Measurements from ENCODE around the gene UBE4A. TPM values are rescaled to one million over a fixed set of nuclear protein-coding genes. Genes with fewer than 3 reads are reported as not detected.

The UBE4A gene
- total and polyA plus RNA-seq, 9 of the 15 experiments (the other 6 are each of a cell fraction or from before 2014, with no cell fraction given), result 13.5 to 45.2 (median 26.8) TPM

DNA sequence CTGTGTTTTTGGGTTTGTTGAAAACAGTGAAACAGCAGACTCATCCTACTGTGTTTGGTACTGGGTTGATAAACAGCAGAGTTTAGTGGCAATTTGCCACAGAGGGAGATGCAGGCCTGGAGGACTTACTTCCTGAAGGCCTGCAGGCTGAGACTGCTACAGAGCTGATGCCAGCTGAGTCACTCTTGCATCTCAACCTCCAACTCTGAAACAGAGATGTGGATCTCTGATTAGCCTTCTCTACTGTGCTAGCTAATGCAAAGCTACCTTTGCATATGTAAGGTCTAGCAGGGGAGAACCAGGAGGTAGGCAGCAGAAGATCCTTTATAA, 56.3 kb downstream of the UBE4A start (continued):
- peak; percentile 100 for TF ChIP-seq ETV1 (tag; conservative IDR thresholded peaks at IDR 0.05; ENCODE audit: low read depth)
- TF ChIP-seq GTF2F1 (IDR thresholded peaks at IDR 0.05; ENCODE audit: low read depth, low read length), result no peak
- TF ChIP-seq ASH1L (IDR thresholded peaks at IDR 0.05; ENCODE audit: borderline replicate concordance, low read depth, partially characterized antibody), result no peak
- TF ChIP-seq ZNF184 (CRISPR knock-in tag; IDR thresholded peaks at IDR 0.05), result no peak
- peak; percentile 92 for TF ChIP-seq MAFF (IDR thresholded peaks at IDR 0.05; ENCODE audit: low read length)
- TF ChIP-seq, protein P1, sequence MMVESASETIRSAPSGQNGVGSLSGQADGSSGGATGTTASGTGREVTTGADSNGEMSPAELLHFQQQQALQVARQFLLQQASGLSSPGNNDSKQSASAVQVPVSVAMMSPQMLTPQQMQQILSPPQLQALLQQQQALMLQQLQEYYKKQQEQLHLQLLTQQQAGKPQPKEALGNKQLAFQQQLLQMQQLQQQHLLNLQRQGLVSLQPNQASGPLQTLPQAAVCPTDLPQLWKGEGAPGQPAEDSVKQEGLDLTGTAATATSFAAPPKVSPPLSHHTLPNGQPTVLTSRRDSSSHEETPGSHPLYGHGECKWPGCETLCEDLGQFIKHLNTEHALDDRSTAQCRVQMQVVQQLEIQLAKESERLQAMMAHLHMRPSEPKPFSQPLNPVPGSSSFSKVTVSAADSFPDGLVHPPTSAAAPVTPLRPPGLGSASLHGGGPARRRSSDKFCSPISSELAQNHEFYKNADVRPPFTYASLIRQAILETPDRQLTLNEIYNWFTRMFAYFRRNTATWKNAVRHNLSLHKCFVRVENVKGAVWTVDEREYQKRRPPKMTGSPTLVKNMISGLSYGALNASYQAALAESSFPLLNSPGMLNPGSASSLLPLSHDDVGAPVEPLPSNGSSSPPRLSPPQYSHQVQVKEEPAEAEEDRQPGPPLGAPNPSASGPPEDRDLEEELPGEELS (CRISPR knock-in tag; IDR thresholded peaks at IDR 0.05; ENCODE audit: borderline replicate concordance), result no peak
- TF ChIP-seq, protein P2, sequence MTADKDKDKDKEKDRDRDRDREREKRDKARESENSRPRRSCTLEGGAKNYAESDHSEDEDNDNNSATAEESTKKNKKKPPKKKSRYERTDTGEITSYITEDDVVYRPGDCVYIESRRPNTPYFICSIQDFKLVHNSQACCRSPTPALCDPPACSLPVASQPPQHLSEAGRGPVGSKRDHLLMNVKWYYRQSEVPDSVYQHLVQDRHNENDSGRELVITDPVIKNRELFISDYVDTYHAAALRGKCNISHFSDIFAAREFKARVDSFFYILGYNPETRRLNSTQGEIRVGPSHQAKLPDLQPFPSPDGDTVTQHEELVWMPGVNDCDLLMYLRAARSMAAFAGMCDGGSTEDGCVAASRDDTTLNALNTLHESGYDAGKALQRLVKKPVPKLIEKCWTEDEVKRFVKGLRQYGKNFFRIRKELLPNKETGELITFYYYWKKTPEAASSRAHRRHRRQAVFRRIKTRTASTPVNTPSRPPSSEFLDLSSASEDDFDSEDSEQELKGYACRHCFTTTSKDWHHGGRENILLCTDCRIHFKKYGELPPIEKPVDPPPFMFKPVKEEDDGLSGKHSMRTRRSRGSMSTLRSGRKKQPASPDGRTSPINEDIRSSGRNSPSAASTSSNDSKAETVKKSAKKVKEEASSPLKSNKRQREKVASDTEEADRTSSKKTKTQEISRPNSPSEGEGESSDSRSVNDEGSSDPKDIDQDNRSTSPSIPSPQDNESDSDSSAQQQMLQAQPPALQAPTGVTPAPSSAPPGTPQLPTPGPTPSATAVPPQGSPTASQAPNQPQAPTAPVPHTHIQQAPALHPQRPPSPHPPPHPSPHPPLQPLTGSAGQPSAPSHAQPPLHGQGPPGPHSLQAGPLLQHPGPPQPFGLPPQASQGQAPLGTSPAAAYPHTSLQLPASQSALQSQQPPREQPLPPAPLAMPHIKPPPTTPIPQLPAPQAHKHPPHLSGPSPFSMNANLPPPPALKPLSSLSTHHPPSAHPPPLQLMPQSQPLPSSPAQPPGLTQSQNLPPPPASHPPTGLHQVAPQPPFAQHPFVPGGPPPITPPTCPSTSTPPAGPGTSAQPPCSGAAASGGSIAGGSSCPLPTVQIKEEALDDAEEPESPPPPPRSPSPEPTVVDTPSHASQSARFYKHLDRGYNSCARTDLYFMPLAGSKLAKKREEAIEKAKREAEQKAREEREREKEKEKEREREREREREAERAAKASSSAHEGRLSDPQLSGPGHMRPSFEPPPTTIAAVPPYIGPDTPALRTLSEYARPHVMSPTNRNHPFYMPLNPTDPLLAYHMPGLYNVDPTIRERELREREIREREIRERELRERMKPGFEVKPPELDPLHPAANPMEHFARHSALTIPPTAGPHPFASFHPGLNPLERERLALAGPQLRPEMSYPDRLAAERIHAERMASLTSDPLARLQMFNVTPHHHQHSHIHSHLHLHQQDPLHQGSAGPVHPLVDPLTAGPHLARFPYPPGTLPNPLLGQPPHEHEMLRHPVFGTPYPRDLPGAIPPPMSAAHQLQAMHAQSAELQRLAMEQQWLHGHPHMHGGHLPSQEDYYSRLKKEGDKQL (CRISPR knock-in tag; IDR thresholded peaks at IDR 0.05; ENCODE audit: borderline replicate concordance), result no peak
- TF ChIP-seq ZNF217 (CRISPR knock-in tag; IDR thresholded peaks at IDR 0.05), result no peak
- no peak for TF ChIP-seq TSC22D4 (tag; IDR thresholded peaks at IDR 0.05)
- TF ChIP-seq, protein P3, sequence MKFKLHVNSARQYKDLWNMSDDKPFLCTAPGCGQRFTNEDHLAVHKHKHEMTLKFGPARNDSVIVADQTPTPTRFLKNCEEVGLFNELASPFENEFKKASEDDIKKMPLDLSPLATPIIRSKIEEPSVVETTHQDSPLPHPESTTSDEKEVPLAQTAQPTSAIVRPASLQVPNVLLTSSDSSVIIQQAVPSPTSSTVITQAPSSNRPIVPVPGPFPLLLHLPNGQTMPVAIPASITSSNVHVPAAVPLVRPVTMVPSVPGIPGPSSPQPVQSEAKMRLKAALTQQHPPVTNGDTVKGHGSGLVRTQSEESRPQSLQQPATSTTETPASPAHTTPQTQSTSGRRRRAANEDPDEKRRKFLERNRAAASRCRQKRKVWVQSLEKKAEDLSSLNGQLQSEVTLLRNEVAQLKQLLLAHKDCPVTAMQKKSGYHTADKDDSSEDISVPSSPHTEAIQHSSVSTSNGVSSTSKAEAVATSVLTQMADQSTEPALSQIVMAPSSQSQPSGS (CRISPR knock-in tag; IDR thresholded peaks at IDR 0.05), result no peak
- TF ChIP-seq ILF3 (IDR thresholded peaks at IDR 0.05; ENCODE audit: borderline replicate concordance), result no peak
- TF ChIP-seq, protein P4, sequence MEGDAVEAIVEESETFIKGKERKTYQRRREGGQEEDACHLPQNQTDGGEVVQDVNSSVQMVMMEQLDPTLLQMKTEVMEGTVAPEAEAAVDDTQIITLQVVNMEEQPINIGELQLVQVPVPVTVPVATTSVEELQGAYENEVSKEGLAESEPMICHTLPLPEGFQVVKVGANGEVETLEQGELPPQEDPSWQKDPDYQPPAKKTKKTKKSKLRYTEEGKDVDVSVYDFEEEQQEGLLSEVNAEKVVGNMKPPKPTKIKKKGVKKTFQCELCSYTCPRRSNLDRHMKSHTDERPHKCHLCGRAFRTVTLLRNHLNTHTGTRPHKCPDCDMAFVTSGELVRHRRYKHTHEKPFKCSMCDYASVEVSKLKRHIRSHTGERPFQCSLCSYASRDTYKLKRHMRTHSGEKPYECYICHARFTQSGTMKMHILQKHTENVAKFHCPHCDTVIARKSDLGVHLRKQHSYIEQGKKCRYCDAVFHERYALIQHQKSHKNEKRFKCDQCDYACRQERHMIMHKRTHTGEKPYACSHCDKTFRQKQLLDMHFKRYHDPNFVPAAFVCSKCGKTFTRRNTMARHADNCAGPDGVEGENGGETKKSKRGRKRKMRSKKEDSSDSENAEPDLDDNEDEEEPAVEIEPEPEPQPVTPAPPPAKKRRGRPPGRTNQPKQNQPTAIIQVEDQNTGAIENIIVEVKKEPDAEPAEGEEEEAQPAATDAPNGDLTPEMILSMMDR (IDR thresholded peaks at IDR 0.05 in 2 of 3, conservative IDR thresholded peaks at IDR 0.05 in 1 of 3; ENCODE audit: insufficient read depth in 2 of 3, low read depth in 1 of 3, low read length in 3 of 3), result no peak
- TF ChIP-seq JUNB (CRISPR knock-in tag; conservative IDR thresholded peaks at IDR 0.05), result 0 out of 2 replicates have a peak, but pooled peaks have one; percentile 21
- no peak for TF ChIP-seq POLR2A (conservative IDR thresholded peaks at IDR 0.05)
- TF ChIP-seq PRPF4 (IDR thresholded peaks at IDR 0.05; ENCODE audit: insufficient read depth, low read depth, low read length, poor library complexity, severe bottlenecking), result no peak
- TF ChIP-seq PTBP1 (IDR thresholded peaks at IDR 0.05; ENCODE audit: low read depth, low read length), result no peak
- no peak for TF ChIP-seq SRSF9 (IDR thresholded peaks at IDR 0.05; ENCODE audit: borderline replicate concordance, low read depth, low read length)
- TF ChIP-seq ZNF212 (CRISPR knock-in tag; IDR thresholded peaks at IDR 0.05), result no peak
- no peak for TF ChIP-seq PPARD (CRISPR knock-in tag; IDR thresholded peaks at IDR 0.05)

Measured in K562 (cell line).